GM12878 (cell line): ENCODE data around the gene TEX10. TPM values are rescaled to one million over a fixed set of nuclear protein-coding genes. Genes with fewer than 3 reads are reported as not detected.
"Not testable (repeated sequence)": the region's sequence is repeated elsewhere in the genome, so short reads cannot be mapped to it uniquely, and the experiment has no call there.

Experiments used
- ATAC-seq: fragments of 200-7000 bp; cut with Tn5 transposase; 3 replicates; pipeline ENCODE4 v1.9.1; 2020; ENCODE audit warnings: mild to moderate bottlenecking, moderate library complexity
- BruUV-seq: library from RNA; stranded (reverse); fragments of 400-500 nt; replicated peaks from 2 replicates; lab custom pipeline; 2021; lab: Mats Ljungman, UMichigan
- CTCF ChIA-PET: fragments of 300-600 bp; sonication (Branson Sonifier 250); formaldehyde crosslinking; extraction: SDS; loops from one replicate; lab custom pipeline; 2021; ENCODE audit warnings: inconsistent platforms; lab: Yijun Ruan, JAX
- POLR2A ChIA-PET: fragments of 350-600 bp; formaldehyde crosslinking; extraction: SDS; loops from one replicate; lab custom pipeline; 2021; ENCODE audit warnings: inconsistent platforms; lab: Charles Lee
- RAD21 ChIA-PET: fragments of 300-600 bp; sonication (Branson Sonifier 250); formaldehyde crosslinking; loops from one replicate; lab custom pipeline; 2023; ENCODE audit warnings: antibody characterized with exemption; ENCODE audit not compliant: unreplicated experiment; lab: Charles Lee
- SMC1A ChIA-PET: fragments of 300-600 bp; sonication (Branson Sonifier 250); formaldehyde crosslinking; loops from one replicate; lab custom pipeline; 2023; ENCODE audit not compliant: unreplicated experiment, uncharacterized antibody; lab: Charles Lee
- DNase-seq: peaks from one replicate; pipeline ENCODE4 v3.0.0-alpha.2; 2011; ENCODE audit warnings: low read depth, low spot score
- FAIRE-seq: peaks from 3 replicates; lab custom pipeline; 2011; peaks lifted over from hg19 to GRCh38; lab: Jason Lieb, UNC
- H2AFZ ChIP-seq: 2 replicates; pipeline ENCODE4 v1.6.0; 2011; ENCODE audit warnings: low read depth, low read length, control low read depth; ENCODE audit not compliant: control insufficient read depth
- H3K27ac ChIP-seq: 2 replicates; pipeline ENCODE4 v1.5.1; 2011; ENCODE audit warnings: control low read depth; ENCODE audit not compliant: control insufficient read depth, insufficient read depth
- H3K27me3 ChIP-seq, 2 experiments: replicated peaks in 1 of 2; 2 replicates each; pipeline versions ENCODE4 v1.6.0 to v1.6.1; 2011; ENCODE audit warnings: low read length in 1 of 2; ENCODE audit not compliant: control insufficient read depth in 2 of 2, insufficient read depth in 2 of 2
- H3K36me3 ChIP-seq, 2 experiments: 2 replicates each; pipeline ENCODE4 v1.5.1; 2011; ENCODE audit warnings: low read length in 1 of 2; ENCODE audit not compliant: control insufficient read depth in 2 of 2, insufficient read depth in 2 of 2
- H3K4me1 ChIP-seq: 2 replicates; pipeline ENCODE4 v1.6.1; 2011; ENCODE audit warnings: mild to moderate bottlenecking, low read length, moderate library complexity, mixed read lengths; ENCODE audit not compliant: control insufficient read depth, insufficient read depth
- H3K4me2 ChIP-seq: 2 replicates; pipeline ENCODE4 v1.6.0; 2011; ENCODE audit warnings: control low read depth; ENCODE audit not compliant: control insufficient read depth, insufficient read depth
- H3K4me3 ChIP-seq: fragments of 200-600 bp; sonication (generic); 2 replicates; pipeline ENCODE4 v1.5.1; 2016
- H3K79me2 ChIP-seq: 2 replicates; pipeline ENCODE4 v1.6.0; 2011; ENCODE audit warnings: low read length; ENCODE audit not compliant: control insufficient read depth, insufficient read depth
- H3K9ac ChIP-seq: 2 replicates; pipeline ENCODE4 v1.8.0; 2011; ENCODE audit warnings: low read length, control low read depth, mixed read lengths; ENCODE audit not compliant: control insufficient read depth, insufficient read depth
- H3K9me3 ChIP-seq: replicated peaks from 3 replicates; pipeline ENCODE4 v1.5.1; 2011; ENCODE audit warnings: mild to moderate bottlenecking, low read length; ENCODE audit not compliant: control insufficient read depth, insufficient read depth
- H4K20me1 ChIP-seq: 2 replicates; pipeline ENCODE4 v1.6.0; 2011; ENCODE audit not compliant: control insufficient read depth, insufficient read depth
- BACH1 ChIP-seq: fragments of 450-650 bp; IDR thresholded peaks from 2 replicates; pipeline ENCODE4 v1.6.1; 2017; ENCODE audit warnings: mild to moderate bottlenecking, borderline replicate concordance
- BCL11A ChIP-seq: IDR thresholded peaks from 2 replicates; pipeline ENCODE4 v1.6.1; 2011; ENCODE audit warnings: low read depth, low read length
- FOXM1 ChIP-seq: IDR thresholded peaks from 2 replicates; pipeline ENCODE4 v1.6.1; 2012; ENCODE audit warnings: low read depth, mild to moderate bottlenecking, inconsistent platforms, low read length, moderate library complexity
- MEF2A ChIP-seq: IDR thresholded peaks from 2 replicates; pipeline ENCODE4 v1.6.1; 2011; ENCODE audit warnings: low read depth, mild to moderate bottlenecking, low read length, moderate library complexity; ENCODE audit not compliant: insufficient read depth
- POLR2AphosphoS2 ChIP-seq: IDR thresholded peaks from 2 replicates; pipeline ENCODE4 v1.6.1; 2011; ENCODE audit warnings: low read depth, mild to moderate bottlenecking, low read length, improper control_type of control experiment, moderate library complexity
- WRNIP1 ChIP-seq: IDR thresholded peaks from 2 replicates; pipeline ENCODE4 v1.6.1; 2011; ENCODE audit warnings: low read depth, low read length, improper control_type of control experiment, borderline replicate concordance
- ZNF384 ChIP-seq: IDR thresholded peaks from 2 replicates; pipeline ENCODE4 v1.6.1; 2012; ENCODE audit warnings: low read depth, mild to moderate bottlenecking, low read length, improper control_type of control experiment, borderline replicate concordance
- WGBS: methylation state at CpG from one replicate; pipeline ENCODE4 v1.1.6; 2016; ENCODE audit warnings: low lambda C conversion rate; ENCODE audit not compliant: insufficient replicate concordance, insufficient coverage; ENCODE audit errors: missing lambda C conversion rate; 5-methylcytosine and 5-hydroxymethylcytosine counted together
- in situ Hi-C: fragments of 300-500 bp; cut with MboI; formaldehyde crosslinking; loops from 9 replicates; pipeline ENCODE4 v1.14.3; 2018; ENCODE audit warnings: mixed read lengths
- intact Hi-C: fragments of 100-400 bp; cut with micrococcal nuclease; formaldehyde crosslinking; loops from one replicate; pipeline ENCODE4 v1.14.2; 2022; ENCODE audit not compliant: unreplicated experiment
- polyA plus RNA-seq, 11 experiments: library from polyadenylated mRNA; depleted of rRNA in 4 of 11; unstranded in 6 of 11; stranded (reverse) in 5 of 11; fragments of >200 nt; fragmentation: Nextera tagmentation in 4 of 11; fragmentation: Illumina TruSeq in 1 of 11; extraction: Ambion mirVana in 4 of 11; extraction: Trizol in 1 of 11; gene quantifications; 1 replicate in 1 of 11; 2 replicates in 10 of 11; pipeline versions ENCODE4 v1.2.1 to v1.2.3, GENCODE V29; 2011 to 2016; ENCODE audit warnings: inconsistent platforms in 2 of 11, missing spikeins in 2 of 11, low read depth in 1 of 11
- total RNA-seq, 4 experiments: library from RNA; depleted of rRNA in 3 of 4; stranded (reverse); fragments of >200 nt in 3 of 4; fragmentation: Illumina TruSeq in 1 of 4; extraction: Trizol in 1 of 4; gene quantifications; 2 replicates each; pipeline versions ENCODE4 v1.2.1 to v1.2.3, GENCODE V29; 2013 to 2021
- TF ChIP-seq, protein P1 (sequence below): IDR thresholded peaks from 2 replicates; pipeline ENCODE4 v1.6.1; 2011; ENCODE audit warnings: low read depth, low read length, improper control_type of control experiment, borderline replicate concordance
- TF ChIP-seq, protein P2 (sequence below): fragments of 450-650 bp; IDR thresholded peaks from 2 replicates; pipeline ENCODE4 v1.6.1; 2017; ENCODE audit warnings: mild to moderate bottlenecking, moderate library complexity

The TEX10 gene
- total and polyA plus RNA-seq, 10 of the 15 experiments (the other 5 are each of a cell fraction or from before 2014, with no cell fraction given): 17.4 to 46.6 (median 36.2) TPM

DNA sequence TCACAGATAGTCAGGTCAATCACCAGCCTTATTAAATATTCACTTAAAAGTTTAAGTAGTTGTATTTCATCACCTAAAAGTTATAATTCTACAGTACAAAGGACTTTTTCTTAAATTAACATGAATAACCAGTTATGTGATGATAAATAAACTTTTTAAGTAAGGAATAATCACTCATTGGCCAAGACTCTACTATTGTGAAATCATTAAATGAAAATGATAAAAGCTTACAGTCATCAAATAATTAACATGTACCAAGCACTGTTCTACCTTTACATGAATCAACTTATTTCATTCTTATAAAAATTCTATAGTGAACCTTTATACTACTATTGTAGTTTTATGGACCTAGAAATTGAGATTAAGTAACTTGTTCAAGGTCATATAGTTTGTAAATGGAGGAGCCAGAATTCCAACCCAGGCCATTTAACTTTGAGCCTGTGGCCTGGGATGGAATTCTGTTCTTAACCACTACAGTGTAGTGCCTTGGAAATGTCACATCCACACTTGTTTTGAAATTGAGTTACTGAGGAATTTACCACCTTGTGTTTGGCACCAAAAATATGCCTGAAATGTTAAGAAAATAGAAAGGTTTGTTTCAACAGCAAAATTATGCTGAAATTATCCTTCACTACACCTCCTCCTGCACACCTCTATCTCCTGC lies 41.4 kb upstream of the TEX10 start (continued):
- TF ChIP-seq BACH1: no peak
- TF ChIP-seq WRNIP1: no peak
- TF ChIP-seq MEF2A: no peak
- TF ChIP-seq FOXM1: no peak
- TF ChIP-seq, protein P1, sequence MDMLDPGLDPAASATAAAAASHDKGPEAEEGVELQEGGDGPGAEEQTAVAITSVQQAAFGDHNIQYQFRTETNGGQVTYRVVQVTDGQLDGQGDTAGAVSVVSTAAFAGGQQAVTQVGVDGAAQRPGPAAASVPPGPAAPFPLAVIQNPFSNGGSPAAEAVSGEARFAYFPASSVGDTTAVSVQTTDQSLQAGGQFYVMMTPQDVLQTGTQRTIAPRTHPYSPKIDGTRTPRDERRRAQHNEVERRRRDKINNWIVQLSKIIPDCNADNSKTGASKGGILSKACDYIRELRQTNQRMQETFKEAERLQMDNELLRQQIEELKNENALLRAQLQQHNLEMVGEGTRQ: no peak
- TF ChIP-seq BCL11A: no peak
- no peak for TF ChIP-seq ZNF384
- TF ChIP-seq POLR2AphosphoS2: no peak
- TF ChIP-seq, protein P2, sequence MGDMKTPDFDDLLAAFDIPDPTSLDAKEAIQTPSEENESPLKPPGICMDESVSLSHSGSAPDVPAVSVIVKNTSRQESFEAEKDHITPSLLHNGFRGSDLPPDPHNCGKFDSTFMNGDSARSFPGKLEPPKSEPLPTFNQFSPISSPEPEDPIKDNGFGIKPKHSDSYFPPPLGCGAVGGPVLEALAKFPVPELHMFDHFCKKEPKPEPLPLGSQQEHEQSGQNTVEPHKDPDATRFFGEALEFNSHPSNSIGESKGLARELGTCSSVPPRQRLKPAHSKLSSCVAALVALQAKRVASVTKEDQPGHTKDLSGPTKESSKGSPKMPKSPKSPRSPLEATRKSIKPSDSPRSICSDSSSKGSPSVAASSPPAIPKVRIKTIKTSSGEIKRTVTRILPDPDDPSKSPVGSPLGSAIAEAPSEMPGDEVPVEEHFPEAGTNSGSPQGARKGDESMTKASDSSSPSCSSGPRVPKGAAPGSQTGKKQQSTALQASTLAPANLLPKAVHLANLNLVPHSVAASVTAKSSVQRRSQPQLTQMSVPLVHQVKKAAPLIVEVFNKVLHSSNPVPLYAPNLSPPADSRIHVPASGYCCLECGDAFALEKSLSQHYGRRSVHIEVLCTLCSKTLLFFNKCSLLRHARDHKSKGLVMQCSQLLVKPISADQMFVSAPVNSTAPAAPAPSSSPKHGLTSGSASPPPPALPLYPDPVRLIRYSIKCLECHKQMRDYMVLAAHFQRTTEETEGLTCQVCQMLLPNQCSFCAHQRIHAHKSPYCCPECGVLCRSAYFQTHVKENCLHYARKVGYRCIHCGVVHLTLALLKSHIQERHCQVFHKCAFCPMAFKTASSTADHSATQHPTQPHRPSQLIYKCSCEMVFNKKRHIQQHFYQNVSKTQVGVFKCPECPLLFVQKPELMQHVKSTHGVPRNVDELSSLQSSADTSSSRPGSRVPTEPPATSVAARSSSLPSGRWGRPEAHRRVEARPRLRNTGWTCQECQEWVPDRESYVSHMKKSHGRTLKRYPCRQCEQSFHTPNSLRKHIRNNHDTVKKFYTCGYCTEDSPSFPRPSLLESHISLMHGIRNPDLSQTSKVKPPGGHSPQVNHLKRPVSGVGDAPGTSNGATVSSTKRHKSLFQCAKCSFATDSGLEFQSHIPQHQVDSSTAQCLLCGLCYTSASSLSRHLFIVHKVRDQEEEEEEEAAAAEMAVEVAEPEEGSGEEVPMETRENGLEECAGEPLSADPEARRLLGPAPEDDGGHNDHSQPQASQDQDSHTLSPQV: no peak

DNA sequence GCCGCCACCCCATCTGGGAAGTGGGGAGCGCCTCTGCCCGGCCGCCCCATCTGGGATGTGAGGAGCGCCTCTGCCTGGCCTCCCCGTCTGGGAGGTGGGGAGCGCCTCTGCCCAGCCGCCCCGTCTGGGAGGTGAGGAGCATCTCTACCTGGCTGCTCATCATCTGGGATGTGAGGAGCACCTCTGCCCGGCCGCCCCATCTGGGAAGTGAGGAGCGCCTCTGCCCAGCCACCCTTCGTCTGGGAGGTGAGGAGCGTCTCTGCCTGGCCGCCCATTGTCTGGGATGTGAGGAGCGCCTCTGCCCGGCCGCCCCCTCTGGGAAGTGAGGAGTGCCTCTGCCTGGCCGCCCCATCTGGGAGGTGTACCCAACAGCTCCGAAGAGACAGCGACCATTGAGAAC lies 40.2 kb upstream of the TEX10 start:
- H3K4me1 ChIP-seq, FAIRE-seq, in situ Hi-C loops, H4K20me1 ChIP-seq, ATAC-seq, H3K4me2 ChIP-seq, H3K36me3 ChIP-seq, H3K79me2 ChIP-seq, H3K27ac ChIP-seq, H3K9ac ChIP-seq, CTCF ChIA-PET, H3K27me3 ChIP-seq, intact Hi-C loops, SMC1A ChIA-PET, H3K4me3 ChIP-seq, DNase-seq, BruUV-seq, POLR2A ChIA-PET, H3K9me3 ChIP-seq, RAD21 ChIA-PET, H2AFZ ChIP-seq: not testable (repeated sequence)
- WGBS: 92% methylated on average over 15 of the region's 21 CpGs
